OCI-LY7 (cell line): ENCODE data around the gene NUDT8. TPM values are rescaled to one million over a fixed set of nuclear protein-coding genes. Genes with fewer than 3 reads are reported as not detected.

ENCODE experiments used
- BruUV-seq: library from RNA; stranded (reverse); fragments of 400-500 nt; replicated peaks from 2 replicates; lab custom pipeline; 2021; lab: Mats Ljungman, UMichigan
- CTCF ChIA-PET: fragments of 300-600 bp; sonication (Branson Sonifier 250); formaldehyde crosslinking; loops from one replicate; lab custom pipeline; 2022; ENCODE audit warnings: antibody characterized with exemption; ENCODE audit not compliant: unreplicated experiment; lab: Charles Lee
- POLR2A ChIA-PET: fragments of 300-600 bp; sonication (Branson Sonifier 250); formaldehyde crosslinking; loops from one replicate; lab custom pipeline; 2022; ENCODE audit warnings: antibody characterized with exemption; lab: Charles Lee
- DNase-seq: peaks from one replicate; pipeline ENCODE4 v3.0.0-alpha.2; 2015; ENCODE audit warnings: low spot score
- H2AFZ ChIP-seq: fragments of 200-600 bp; sonication (generic), shearing (Covaris generic); 2 replicates; pipeline ENCODE4 v1.6.1; 2014; ENCODE audit warnings: mild to moderate bottlenecking, antibody characterized with exemption, low read length, moderate library complexity
- H3K27ac ChIP-seq: fragments of 200-600 bp; sonication (generic); 2 replicates; pipeline ENCODE4 v1.5.1; 2014; ENCODE audit warnings: mixed run types, low read depth, mild to moderate bottlenecking, moderate library complexity, low read length, inconsistent platforms; ENCODE audit not compliant: poor library complexity, severe bottlenecking
- H3K36me3 ChIP-seq: fragments of 200-600 bp; sonication (generic); 2 replicates; pipeline ENCODE4 v1.6.1; 2014; ENCODE audit warnings: mild to moderate bottlenecking, antibody characterized with exemption, low read length, moderate library complexity, mixed read lengths; ENCODE audit not compliant: insufficient read depth
- H3K4me1 ChIP-seq: fragments of 200-600 bp; sonication (generic); 2 replicates; pipeline ENCODE4 v1.5.1; 2014; ENCODE audit warnings: mild to moderate bottlenecking, low read length; ENCODE audit not compliant: insufficient read depth, poor library complexity, severe bottlenecking
- H3K4me2 ChIP-seq: fragments of 200-600 bp; sonication (generic); 2 replicates; pipeline ENCODE4 v1.6.1; 2014; ENCODE audit warnings: mild to moderate bottlenecking, low read length
- H3K4me3 ChIP-seq: fragments of 200-600 bp; sonication (generic); 2 replicates; pipeline ENCODE4 v1.5.1; 2014; ENCODE audit warnings: mild to moderate bottlenecking, low read depth, low read length; ENCODE audit not compliant: poor library complexity, severe bottlenecking
- H3K79me2 ChIP-seq: fragments of 200-600 bp; sonication (generic); 2 replicates; pipeline ENCODE4 v1.6.1; 2016; ENCODE audit warnings: low read depth, mild to moderate bottlenecking, low read length, moderate library complexity, mixed read lengths; ENCODE audit not compliant: insufficient read depth
- H3K9me2 ChIP-seq: fragments of 200-600 bp; sonication (generic); 2 replicates; pipeline ENCODE4 v1.6.1; 2016; ENCODE audit warnings: mild to moderate bottlenecking, low read length, mixed read lengths; ENCODE audit not compliant: insufficient read depth
- H3K9me3 ChIP-seq: fragments of 200-600 bp; sonication (generic); 2 replicates; pipeline ENCODE4 v1.6.1; 2014; ENCODE audit warnings: mild to moderate bottlenecking, mixed run types, low read length, mixed read lengths
- H4K20me1 ChIP-seq: fragments of 200-600 bp; sonication (generic); 2 replicates; pipeline ENCODE4 v1.6.1; 2014; ENCODE audit warnings: mild to moderate bottlenecking, antibody characterized with exemption, low read length, moderate library complexity, mixed read lengths; ENCODE audit not compliant: insufficient read depth
- CTCF ChIP-seq: fragments of 200-600 bp; sonication (generic); conservative IDR thresholded peaks from 2 replicates; pipeline ENCODE4 v1.5.1; 2014; ENCODE audit warnings: mild to moderate bottlenecking, antibody characterized with exemption, low read length, moderate library complexity, mixed read lengths
- EZH2phosphoT487 ChIP-seq: fragments of 200-600 bp; sonication (generic); IDR thresholded peaks from 2 replicates; pipeline ENCODE4 v1.6.1; 2018; ENCODE audit warnings: low read depth, borderline replicate concordance, mild to moderate bottlenecking, mixed run types, antibody characterized with exemption, low read length, moderate library complexity, mixed read lengths
- intact Hi-C: fragments of 100-400 bp; cut with micrococcal nuclease; formaldehyde crosslinking; loops from one replicate; pipeline ENCODE4 v1.10.0; 2022; ENCODE audit not compliant: unreplicated experiment
- total RNA-seq, 2 experiments: library from RNA; depleted of rRNA in 1 of 2; stranded (reverse); fragments of >200 nt in 1 of 2; shearing (Covaris generic) in 1 of 2; gene quantifications; 2 replicates each; pipeline ENCODE4 v1.2.3, GENCODE V29; 2014 to 2022

NUDT8 gene
- total RNA-seq, 2 experiments from 2014 or later = 20.4 to 35.4 TPM

- peak; percentile 91 for DNase-seq
- peak within 1 kb of the TSS; percentile 84 for H3K27ac ChIP-seq
- no TSS peak for BruUV-seq
- POLR2A ChIA-PET = interaction anchor here (0.6 to 3.0 kb wide), 6 partner anchors 9 to 64 kb away, joined by 3 to 11 read pairs (median 3); no protein-coding TSS in a partner anchor
- CTCF ChIA-PET = interaction anchor here (0.9 to 1.0 kb wide), 2 partner anchors 8 to 31 kb away, joined by 4 read pairs; no protein-coding TSS in a partner anchor
- peak within 1 kb of the TSS; percentile 6; the same call in 1 of the 2 replicates for H2AFZ ChIP-seq
- TF ChIP-seq CTCF (peak; percentile 79), EZH2phosphoT487 (no peak)
- H3K36me3 ChIP-seq = peaks cover 41% of the 10 kb centered on the region
- H3K79me2 ChIP-seq = peaks cover 39% of the 10 kb centered on the region; the same call in 1 of the 2 replicates
- H3K4me1 ChIP-seq = peaks cover 68% of the 10 kb centered on the region
- peak within 1 kb of the TSS; percentile 91 for H3K4me2 ChIP-seq
- no peaks in the 10 kb centered on the region for H4K20me1 ChIP-seq
- intact Hi-C loops = loop anchor here (1.0 to 10.0 kb wide), 5 partner anchors 17 to 229 kb away; partner anchors contain the start of genes NDUFV1 and POLD4
- no peaks in the 10 kb centered on the region for H3K9me2 ChIP-seq
- H3K4me3 ChIP-seq = peak within 1 kb of the TSS; percentile 88
- peaks cover 10% of the 10 kb centered on the region; the same call in 1 of the 2 replicates for H3K9me3 ChIP-seq
Measured at GRCh38 chr11:67583247-67584204, 46.2 kb downstream of the NUDT8 start, which contains the start of gene GSTP1. Gene GSTP1, plus strand, starts transcription at chr11:67583812. Its CDS starts 32 bp downstream, at chr11:67583844.

GRCh38 chr11:67582011-67582410, 47.7 kb downstream of the NUDT8 start:
- H3K4me2 ChIP-seq = peak overlapping the region; percentile 91
- ChIA-PET CTCF (no interaction called here), POLR2A (interaction anchor here (0.6 to 3.0 kb wide), 5 partner anchors 11 to 69 kb away, joined by 3 to 11 read pairs (median 4); partner anchors contain the start of gene NUDT8)

More at GRCh38 chr11:67582011-67582410, 47.7 kb downstream of the NUDT8 start:
- peaks cover 31% of the 10 kb centered on the region for H3K36me3 ChIP-seq
- intact Hi-C loops = loop anchor here (2.0 to 10.0 kb wide), 2 partner anchors 25 to 227 kb away; partner anchors contain the start of genes NDUFV1 and POLD4
- no peak for DNase-seq
- H3K9me2 ChIP-seq = no peaks in the 10 kb centered on the region
- H3K79me2 ChIP-seq = peaks cover 39% of the 10 kb centered on the region; the same call in 1 of the 2 replicates
- peak overlapping the region; percentile 6; the same call in 1 of the 2 replicates for H2AFZ ChIP-seq
- peaks cover 53% of the 10 kb centered on the region for H3K4me1 ChIP-seq
- H3K4me3 ChIP-seq = no peak overlapping the region
- H4K20me1 ChIP-seq = no peaks in the 10 kb centered on the region
- TF ChIP-seq EZH2phosphoT487 (no peak), CTCF (no peak)
- no TSS peak for BruUV-seq
- H3K9me3 ChIP-seq = peaks cover 7% of the 10 kb centered on the region; the same call in 1 of the 2 replicates
- H3K27ac ChIP-seq = no peak overlapping the region
